ENCODE results near the gene FLT3LG.

Gene FLT3LG

DNA sequence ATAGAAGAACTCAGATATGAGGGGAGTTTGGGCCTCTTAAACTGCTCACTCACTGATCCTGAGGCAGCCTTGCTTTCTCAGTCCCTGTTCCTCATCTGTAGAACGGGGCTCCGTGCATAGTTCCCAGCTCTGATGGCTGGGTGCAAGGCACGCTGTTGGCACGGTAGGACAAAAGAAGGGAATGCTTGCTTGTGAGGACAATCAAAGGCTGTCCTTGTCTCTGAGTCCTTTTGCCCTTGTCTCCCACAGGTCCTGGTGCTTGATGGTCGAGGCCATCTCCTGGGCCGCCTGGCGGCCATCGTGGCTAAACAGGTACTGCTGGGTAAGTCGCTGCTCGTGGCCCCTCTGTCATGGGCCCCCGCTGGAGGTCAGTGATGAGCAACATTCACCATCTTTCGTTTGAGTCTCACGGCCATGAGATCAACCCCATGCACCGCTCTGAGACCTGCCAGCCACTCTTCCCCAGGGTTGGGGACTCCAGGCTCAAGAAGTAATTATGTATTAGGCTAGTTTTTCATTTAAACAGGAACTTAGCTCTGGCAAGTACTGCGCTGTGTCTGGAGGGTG lies 15.7 kb downstream of the FLT3LG start:
- peak; percentile 61 to 70 for DNase-seq

GRCh38 chr19:49490287-49491029 lies 16.4 kb downstream of the FLT3LG start:
- peak in 1 of 2 experiments; percentile 47 for DNase-seq

GRCh38 chr19:49491030-49491803 lies 17.2 kb downstream of the FLT3LG start:
- DNase-seq, result no peak

GRCh38 chr19:49491804-49492572 lies 18.0 kb downstream of the FLT3LG start:
- peak; percentile 51 to 66 for DNase-seq

GRCh38 chr19:49492573-49493405 lies 18.8 kb downstream of the FLT3LG start:
- peak; percentile 66 to 68 for DNase-seq

GRCh38 chr19:49496574-49497008 lies 22.6 kb downstream of the FLT3LG start:
- no peak for DNase-seq

GRCh38 chr19:49497047-49497788 lies 23.2 kb downstream of the FLT3LG start:
- DNase-seq, result peak; percentile 77 to 79

DNA sequence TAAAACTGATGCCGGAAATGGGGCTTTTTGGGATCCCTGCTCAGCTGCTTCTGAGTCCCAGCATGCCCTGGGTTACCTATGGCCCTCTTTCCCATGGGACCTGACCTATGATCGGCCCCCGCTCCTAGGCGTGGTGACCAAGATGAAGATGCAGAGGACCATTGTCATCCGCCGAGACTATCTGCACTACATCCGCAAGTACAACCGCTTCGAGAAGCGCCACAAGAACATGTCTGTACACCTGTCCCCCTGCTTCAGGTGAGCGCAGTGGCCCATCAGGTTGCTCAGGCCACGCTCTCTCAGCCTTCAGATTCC lies 23.7 kb downstream of the FLT3LG start:
- DNase-seq, result peak in 1 of 2 experiments; percentile 48

DNA sequence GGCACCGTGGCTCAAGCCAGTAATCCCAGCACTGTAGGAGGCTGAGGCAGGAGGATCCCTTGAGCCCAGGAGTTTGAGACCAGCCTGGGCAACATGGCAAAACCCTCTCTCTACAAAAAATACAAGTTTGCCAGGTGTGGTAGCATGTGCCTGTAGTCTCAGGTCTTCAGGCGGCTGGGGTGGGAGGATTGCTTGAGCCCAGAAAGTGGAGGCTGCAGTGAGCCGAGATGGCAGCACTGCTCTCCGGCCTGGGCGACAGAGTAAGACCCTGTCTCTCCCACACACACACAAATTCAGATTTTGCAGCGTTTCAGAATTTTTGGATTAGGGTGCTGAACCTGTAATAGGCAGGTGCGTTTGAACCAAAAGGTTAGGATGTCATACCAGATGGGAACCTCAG lies 24.5 kb downstream of the FLT3LG start:
- DNase-seq, result peak in 1 of 2 experiments; percentile 35

DNA sequence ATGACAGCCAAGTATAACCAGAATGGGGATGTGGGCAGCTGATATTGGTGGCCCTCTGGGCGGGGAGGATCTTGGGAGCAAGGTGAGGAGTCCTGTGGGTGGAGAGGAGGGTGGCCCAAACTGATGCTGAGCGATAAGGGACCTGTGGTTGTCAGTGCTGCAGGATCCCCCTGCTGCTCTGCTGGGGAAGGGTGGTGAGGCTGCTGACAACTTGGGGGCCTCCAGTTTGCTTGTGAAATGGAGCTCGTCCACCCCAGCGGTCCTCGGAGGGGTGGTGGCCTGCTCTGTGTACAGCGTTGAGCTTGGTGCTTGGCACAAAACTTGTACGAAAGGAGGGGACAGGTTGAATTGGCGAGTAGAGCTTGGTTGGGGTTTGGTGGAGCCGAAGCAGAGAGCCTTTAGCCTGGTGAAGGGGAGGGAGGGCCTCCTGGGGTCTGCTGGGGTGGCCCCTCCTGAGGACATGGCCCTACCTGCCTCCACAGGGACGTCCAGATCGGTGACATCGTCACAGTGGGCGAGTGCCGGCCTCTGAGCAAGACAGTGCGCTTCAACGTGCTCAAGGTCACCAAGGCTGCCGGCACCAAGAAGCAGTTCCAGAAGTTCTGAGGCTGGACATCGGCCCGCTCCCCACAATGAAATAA lies 25.1 kb downstream of the FLT3LG start:
- DNase-seq, result peak; percentile 59 to 65

DNA sequence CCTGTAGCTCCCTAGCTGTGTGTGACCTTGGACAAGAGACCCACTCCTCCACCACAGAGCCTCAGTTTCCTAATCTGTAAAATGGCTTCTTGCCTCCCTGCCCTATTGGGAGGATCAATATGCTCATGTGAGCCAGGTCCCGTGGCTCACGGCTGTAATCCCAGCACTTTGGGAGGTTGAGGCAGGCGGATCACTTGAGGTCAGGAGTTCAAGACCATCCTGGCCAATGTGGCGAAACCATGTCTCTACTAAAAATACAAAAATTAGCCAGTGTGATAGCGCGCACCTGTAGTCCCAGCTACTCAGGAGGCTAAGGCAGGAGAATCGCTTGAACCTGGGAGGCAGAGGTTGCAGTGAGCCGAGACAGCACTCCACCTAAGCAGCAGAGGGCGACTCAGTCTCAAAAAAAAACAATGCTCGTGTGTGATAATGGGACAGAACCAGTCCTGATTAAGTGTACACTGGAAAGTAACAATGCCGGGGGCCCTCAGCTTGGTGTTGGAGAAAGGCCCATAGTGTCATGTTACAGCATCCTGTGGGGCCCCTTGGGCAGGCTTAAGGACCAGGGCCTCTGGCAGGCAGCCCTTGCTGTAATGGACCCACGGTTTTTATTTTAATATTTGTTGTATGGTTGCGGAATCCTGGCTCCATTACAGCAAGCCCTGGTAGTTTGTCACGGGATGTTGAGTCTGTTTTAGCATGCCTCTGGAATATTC lies 29.0 kb downstream of the FLT3LG start:
- DNase-seq, result peak; percentile 53 to 64

DNA sequence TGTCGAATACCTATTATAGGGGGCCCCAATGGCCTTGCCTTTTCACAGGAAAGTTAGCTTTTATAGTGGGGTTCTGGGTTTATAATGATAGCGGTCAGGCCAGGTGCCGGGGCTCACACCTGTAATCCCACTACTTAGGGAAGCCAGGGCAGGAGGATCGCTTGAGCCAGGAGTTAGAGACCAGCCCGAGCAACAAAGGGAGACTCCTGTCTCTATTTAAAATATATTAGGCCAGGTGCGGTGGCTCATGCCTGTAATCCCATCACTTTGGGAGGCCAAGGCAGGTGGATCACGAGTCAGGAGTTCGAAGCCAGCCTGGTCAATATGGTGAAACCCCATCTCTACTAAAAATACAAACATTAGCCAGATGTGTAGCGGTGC lies 29.6 kb downstream of the FLT3LG start:
- DNase-seq, result no peak

DNA sequence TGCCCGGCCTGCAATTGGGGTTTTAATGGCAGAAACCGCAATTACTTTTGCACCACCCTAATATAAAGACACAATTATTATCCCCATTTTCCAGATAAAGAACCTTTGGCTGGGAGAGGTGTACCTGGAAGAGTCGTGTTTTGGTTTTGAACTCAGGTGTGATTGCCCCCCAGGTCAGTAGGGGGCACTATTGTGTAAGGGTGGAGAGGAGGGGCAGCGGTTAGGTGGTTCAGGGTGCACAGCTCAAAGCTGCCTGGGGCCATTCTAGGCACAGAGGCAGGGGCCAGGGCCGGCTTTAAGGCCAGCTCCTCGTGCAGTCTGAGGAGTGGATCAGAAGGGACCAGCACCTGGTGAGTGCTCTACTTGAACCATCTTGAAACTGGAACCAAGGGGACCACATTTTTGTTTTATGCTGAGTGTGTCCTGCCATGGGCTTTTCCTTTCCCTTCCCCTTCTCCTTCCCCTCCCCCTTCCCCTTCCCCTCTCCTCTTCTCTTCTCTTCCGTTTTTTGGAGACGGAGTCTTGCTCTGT lies 32.6 kb downstream of the FLT3LG start:
- DNase-seq, result peak; percentile 87 to 90

- no peak for DNase-seq
These were observed 33.9 kb downstream of the FLT3LG start for GRCh38 chr19:49507803-49508494.

- peak; percentile 44 to 58 for DNase-seq
These were observed 39.1 kb downstream of the FLT3LG start for GRCh38 chr19:49512970-49513745.

- no peak for DNase-seq
These were observed 39.7 kb downstream of the FLT3LG start for GRCh38 chr19:49513746-49514118.

- no peak for DNase-seq
These were observed 40.1 kb downstream of the FLT3LG start for GRCh38 chr19:49514151-49514550.

GRCh38 chr19:49515767-49516166 lies 41.8 kb downstream of the FLT3LG start:
- DNase-seq, result no peak

- DNase-seq, result no peak
These were observed 44.0 kb downstream of the FLT3LG start for GRCh38 chr19:49518033-49518432.
